K562 (cell line): Measurements from ENCODE around the gene BTBD1. TPM values are rescaled to one million over a fixed set of nuclear protein-coding genes. Genes with fewer than 3 reads are reported as not detected.

Source experiments
- ATAC-seq: fragments of 200-7000 bp; cut with Tn5 transposase; 3 replicates; pipeline ENCODE4 v1.9.1; 2020; ENCODE audit warnings: moderate library complexity
- BruUV-seq: library from RNA; stranded (reverse); fragments of 400-500 nt; replicated peaks from 2 replicates; lab custom pipeline; 2021; lab: Mats Ljungman, UMichigan
- CTCF ChIA-PET: fragments of 300-600 bp; formaldehyde crosslinking; extraction: SDS; loops from one replicate; lab custom pipeline; 2021; ENCODE audit warnings: low intra/inter-chr PET ratio; lab: Yijun Ruan, JAX
- POLR2A ChIA-PET: fragments of 300-600, 350-650 bp; sonication (Branson Sonifier 250); formaldehyde crosslinking; extraction: SDS; loops from one replicate; lab custom pipeline; 2021; ENCODE audit warnings: antibody characterized with exemption, inconsistent platforms; lab: Yijun Ruan, JAX
- DNase-seq, 4 experiments: peaks; one replicate each; pipeline versions ENCODE4 v3.0.0 to v3.0.0-alpha.2; 2011 to 2018; ENCODE audit warnings: low spot score in 3 of 4, mixed read lengths in 3 of 4; ENCODE audit errors: extremely low read depth in 1 of 4
- FAIRE-seq: peaks from 2 replicates; lab custom pipeline; 2011; peaks lifted over from hg19 to GRCh38; lab: Jason Lieb, UNC
- H2AFZ ChIP-seq: 2 replicates; pipeline ENCODE4 v1.6.0; 2011; ENCODE audit warnings: low read depth, low read length, control low read depth, inconsistent platforms
- H3K27ac ChIP-seq: fragments of 200-600 bp; 3 replicates; pipeline ENCODE4 v1.8.0; 2011; ENCODE audit warnings: low read depth, mild to moderate bottlenecking, control low read depth, inconsistent platforms, low read length, moderate library complexity, mixed read lengths; ENCODE audit errors: extremely low read depth
- H3K27me3 ChIP-seq, 2 experiments: fragments of 300-600 bp in 1 of 2; 2 replicates in 1 of 2; 3 replicates in 1 of 2; pipeline versions ENCODE4 v1.6.0 to v1.8.0; 2011; ENCODE audit warnings: inconsistent platforms in 2 of 2, low read length in 2 of 2, mild to moderate bottlenecking in 1 of 2, mixed read lengths in 1 of 2, moderate library complexity in 1 of 2; ENCODE audit not compliant: control insufficient read depth in 2 of 2, insufficient read depth in 2 of 2
- H3K36me3 ChIP-seq: fragments of 300-600 bp; 3 replicates; pipeline ENCODE4 v1.8.0; 2011; ENCODE audit warnings: mild to moderate bottlenecking, low read length, inconsistent platforms; ENCODE audit not compliant: control insufficient read depth, insufficient read depth
- H3K4me1 ChIP-seq, 2 experiments: fragments of 200-600 bp in 1 of 2; replicated peaks in 1 of 2; 2 replicates in 1 of 2; 3 replicates in 1 of 2; pipeline versions ENCODE4 v1.5.1 to v1.8.0; 2011; ENCODE audit warnings: inconsistent platforms in 2 of 2, low read length in 2 of 2, mild to moderate bottlenecking in 1 of 2, mixed read lengths in 1 of 2, moderate library complexity in 1 of 2; ENCODE audit not compliant: control insufficient read depth in 2 of 2, insufficient read depth in 2 of 2
- H3K4me2 ChIP-seq: 2 replicates; pipeline ENCODE4 v1.6.1; 2011; ENCODE audit warnings: low read length, control low read depth, inconsistent platforms, mixed read lengths; ENCODE audit not compliant: insufficient read depth
- H3K4me3 ChIP-seq: fragments of 200-600 bp; sonication (generic), shearing (Covaris generic); 2 replicates; pipeline ENCODE4 v1.5.1; 2016; ENCODE audit warnings: control low read depth, inconsistent platforms
- H3K79me2 ChIP-seq: fragments of 200-600 bp; 3 replicates; pipeline ENCODE4 v1.8.0; 2011; ENCODE audit warnings: low read length, inconsistent platforms; ENCODE audit not compliant: control insufficient read depth, insufficient read depth
- H3K9ac ChIP-seq, 2 experiments: 2 replicates each; pipeline versions ENCODE4 v1.6.0 to v1.6.1; 2011; ENCODE audit warnings: low read depth in 2 of 2, low read length in 2 of 2, control low read depth in 1 of 2, inconsistent platforms in 1 of 2, mild to moderate bottlenecking in 1 of 2, mixed read lengths in 1 of 2; ENCODE audit not compliant: insufficient read depth in 1 of 2
- H3K9me1 ChIP-seq: one replicate; pipeline ENCODE4 v1.6.0; 2011; ENCODE audit warnings: inconsistent platforms, mild to moderate bottlenecking, low read length, moderate library complexity; ENCODE audit not compliant: control insufficient read depth, insufficient read depth
- H3K9me3 ChIP-seq: replicated peaks from 2 replicates; pipeline ENCODE4 v1.5.1; 2011; ENCODE audit warnings: low read depth, low read length, inconsistent platforms; ENCODE audit not compliant: control insufficient read depth, insufficient read depth
- H4K20me1 ChIP-seq: replicated peaks from 2 replicates; pipeline ENCODE4 v1.6.1; 2011; ENCODE audit warnings: low read length, inconsistent platforms, mixed read lengths; ENCODE audit not compliant: control insufficient read depth, insufficient read depth
- BDP1 ChIP-seq: IDR thresholded peaks from 3 replicates; pipeline ENCODE4 v1.6.1; 2011; ENCODE audit not compliant: insufficient read length, insufficient read depth
- CBFA2T3 ChIP-seq: fragments of 450-650 bp; IDR thresholded peaks from 2 replicates; pipeline ENCODE4 v1.6.1; 2017
- ETV5 ChIP-seq: sonication (generic); formaldehyde crosslinking; IDR thresholded peaks from 2 replicates; pipeline ENCODE4 v1.4.0; 2020; ENCODE audit warnings: low read depth, mild to moderate bottlenecking, missing genetic modification reagents
- GTF2A2 ChIP-seq: IDR thresholded peaks from 2 replicates; pipeline ENCODE4 v1.6.1; 2016; ENCODE audit warnings: mild to moderate bottlenecking, missing genetic modification characterization, missing compliant biosample characterization
- HDAC8 ChIP-seq: fragments of 450-650 bp; IDR thresholded peaks from 2 replicates; pipeline ENCODE4 v1.6.1; 2016; ENCODE audit warnings: mild to moderate bottlenecking, missing genetic modification characterization, moderate library complexity, missing compliant biosample characterization
- HNRNPH1 ChIP-seq: fragments of 200-400 bp; formaldehyde crosslinking; optimal IDR thresholded peaks from 2 replicates; pipeline ENCODE3; 2017; ENCODE audit warnings: low read depth, mild to moderate bottlenecking, low read length, moderate library complexity
- MAFG ChIP-seq: fragments of 450-650 bp; conservative IDR thresholded peaks from 2 replicates; pipeline ENCODE4 v1.6.1; 2016; ENCODE audit warnings: missing genetic modification characterization, missing compliant biosample characterization
- MEF2A ChIP-seq: IDR thresholded peaks from 2 replicates; pipeline ENCODE4 v1.6.1; 2011; ENCODE audit warnings: low read depth, mild to moderate bottlenecking, low read length, moderate library complexity; ENCODE audit not compliant: control insufficient read depth
- PRPF4 ChIP-seq: fragments of 200-400 bp; formaldehyde crosslinking; IDR thresholded peaks from one replicate; pipeline ENCODE4 v1.6.1; 2017; ENCODE audit warnings: low read length, low read depth, mild to moderate bottlenecking; ENCODE audit not compliant: insufficient read depth, poor library complexity, severe bottlenecking
- SREBF1 ChIP-seq: fragments of 150-350 bp; IDR thresholded peaks from 2 replicates; pipeline ENCODE4 v1.6.1; 2014; ENCODE audit warnings: antibody characterized with exemption, low read depth, low read length, borderline replicate concordance
- SUPT5H ChIP-seq: fragments of 450-650 bp; IDR thresholded peaks from 2 replicates; pipeline ENCODE4 v1.6.1; 2016
- TBP ChIP-seq: optimal IDR thresholded peaks from 2 replicates; pipeline ENCODE3; 2011; ENCODE audit warnings: low read depth, low read length, improper control_type of control experiment
- TGIF2 ChIP-seq: sonication (generic); formaldehyde crosslinking; IDR thresholded peaks from 2 replicates; pipeline ENCODE4 v1.8.1; 2022; ENCODE audit warnings: mild to moderate bottlenecking, missing genetic modification reagents, moderate library complexity
- ZNF23 ChIP-seq: fragments of 250-450 bp; sonication (Bioruptor Pico); IDR thresholded peaks from 2 replicates; pipeline ENCODE4 v1.4.0; 2020; ENCODE audit warnings: mild to moderate bottlenecking
- ZNF695 ChIP-seq: fragments of 450-650 bp; formaldehyde crosslinking; IDR thresholded peaks from 2 replicates; pipeline ENCODE4 v1.4.0; 2020; ENCODE audit warnings: mild to moderate bottlenecking, moderate library complexity
- WGBS: fragments of 100-300 bp; shearing (Covaris generic); methylation state at CpG from one replicate; pipeline ENCODE4 v1.1.6; 2016; ENCODE audit warnings: low coverage, mixed read lengths; ENCODE audit not compliant: insufficient coverage; ENCODE audit errors: missing lambda C conversion rate; 5-methylcytosine and 5-hydroxymethylcytosine counted together
- in situ Hi-C: fragments of 300-500 bp; cut with MboI; formaldehyde crosslinking; loops from 4 replicates; pipeline ENCODE4 v1.15.0; 2018; ENCODE audit warnings: inconsistent platforms, mixed read lengths
- intact Hi-C: fragments of 100-400 bp; cut with micrococcal nuclease; formaldehyde crosslinking; loops from 2 replicates; pipeline ENCODE4 v1.14.2; 2022
- polyA plus RNA-seq, 8 experiments: library from polyadenylated mRNA; depleted of rRNA in 4 of 8; stranded (reverse) in 5 of 8; unstranded in 3 of 8; fragments of >200 nt; fragmentation: Nextera tagmentation in 2 of 8; fragmentation: Illumina TruSeq in 1 of 8; extraction: Ambion mirVana in 2 of 8; extraction: Trizol in 1 of 8; gene quantifications; 2 replicates each; pipeline versions ENCODE4 v1.2.1 to v1.2.3, GENCODE V29; 2011 to 2014; ENCODE audit warnings: inconsistent platforms in 1 of 8, missing spikeins in 1 of 8
- total RNA-seq, 7 experiments: library from RNA; depleted of rRNA in 6 of 7; stranded (reverse); fragments of >200 nt in 6 of 7; fragmentation: Illumina TruSeq in 2 of 7; extraction: Trizol in 2 of 7; gene quantifications; 2 replicates each; pipeline versions ENCODE4 v1.2.1 to v1.2.3, GENCODE V29; 2011 to 2021; ENCODE audit warnings: low replicate concordance in 1 of 7
- TF ChIP-seq, protein P1 (sequence below): fragments of 450-650 bp; formaldehyde crosslinking; IDR thresholded peaks from 2 replicates; pipeline ENCODE4 v1.4.0; 2020; ENCODE audit warnings: mild to moderate bottlenecking, moderate library complexity
- TF ChIP-seq, protein P2 (sequence below): fragments of 250-450 bp; sonication (Bioruptor Pico); IDR thresholded peaks from 2 replicates; pipeline ENCODE4 v1.5.0; 2021; ENCODE audit warnings: mild to moderate bottlenecking, moderate library complexity

Gene BTBD1
- total and polyA plus RNA-seq, 9 of the 15 experiments (the other 6 are each of a cell fraction or from before 2014, with no cell fraction given) = 19.4 to 106 (median 90.4) TPM

DNA sequence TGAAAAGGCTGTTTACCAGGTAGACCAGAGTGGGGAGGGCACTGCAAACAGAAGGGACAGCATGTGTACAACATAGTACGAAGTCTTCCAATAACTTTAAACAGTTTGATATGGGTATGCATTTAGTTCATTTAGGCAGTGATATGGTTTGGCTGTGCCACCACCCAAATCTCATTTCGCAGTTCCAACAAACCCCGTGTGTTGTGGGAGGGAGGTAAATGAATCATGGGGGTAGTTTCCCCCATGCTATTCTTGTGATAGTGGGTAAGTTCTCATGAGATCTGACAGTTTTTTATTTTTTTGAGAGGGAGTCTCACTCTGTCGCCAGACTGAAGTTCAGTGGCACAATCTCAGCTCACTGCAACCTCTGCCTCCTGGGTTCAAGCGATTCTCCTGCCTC lies 88.6 kb downstream of the BTBD1 start:
- POLR2A ChIA-PET = no interaction called here
- 18% methylated on average over 5 of the region's 5 CpGs for WGBS

More for the DNA sequence above, 88.6 kb downstream of the BTBD1 start:
- H3K4me3 ChIP-seq = no peak overlapping the region
- DNase-seq = no peak
- TF ChIP-seq ZNF695 (CRISPR knock-in tag) = no peak
- no peak for TF ChIP-seq GTF2A2
- no peak for TF ChIP-seq MEF2A
- no peak for TF ChIP-seq TGIF2
- no peak for TF ChIP-seq PRPF4
- no peak for TF ChIP-seq CBFA2T3
- no peak for TF ChIP-seq MAFG
- no peak for TF ChIP-seq SUPT5H
- TF ChIP-seq HNRNPH1 = no peak
- TF ChIP-seq, protein P1, sequence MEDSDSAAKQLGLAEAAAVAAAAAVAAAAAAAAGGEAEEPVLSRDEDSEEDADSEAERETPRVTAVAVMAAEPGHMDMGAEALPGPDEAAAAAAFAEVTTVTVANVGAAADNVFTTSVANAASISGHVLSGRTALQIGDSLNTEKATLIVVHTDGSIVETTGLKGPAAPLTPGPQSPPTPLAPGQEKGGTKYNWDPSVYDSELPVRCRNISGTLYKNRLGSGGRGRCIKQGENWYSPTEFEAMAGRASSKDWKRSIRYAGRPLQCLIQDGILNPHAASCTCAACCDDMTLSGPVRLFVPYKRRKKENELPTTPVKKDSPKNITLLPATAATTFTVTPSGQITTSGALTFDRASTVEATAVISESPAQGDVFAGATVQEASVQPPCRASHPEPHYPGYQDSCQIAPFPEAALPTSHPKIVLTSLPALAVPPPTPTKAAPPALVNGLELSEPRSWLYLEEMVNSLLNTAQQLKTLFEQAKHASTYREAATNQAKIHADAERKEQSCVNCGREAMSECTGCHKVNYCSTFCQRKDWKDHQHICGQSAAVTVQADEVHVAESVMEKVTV (CRISPR knock-in tag) = no peak
- TF ChIP-seq SREBF1 = no peak
- no peak for TF ChIP-seq HDAC8 (tag)
- TF ChIP-seq ETV5 (CRISPR knock-in tag) = no peak
- TF ChIP-seq, protein P2, sequence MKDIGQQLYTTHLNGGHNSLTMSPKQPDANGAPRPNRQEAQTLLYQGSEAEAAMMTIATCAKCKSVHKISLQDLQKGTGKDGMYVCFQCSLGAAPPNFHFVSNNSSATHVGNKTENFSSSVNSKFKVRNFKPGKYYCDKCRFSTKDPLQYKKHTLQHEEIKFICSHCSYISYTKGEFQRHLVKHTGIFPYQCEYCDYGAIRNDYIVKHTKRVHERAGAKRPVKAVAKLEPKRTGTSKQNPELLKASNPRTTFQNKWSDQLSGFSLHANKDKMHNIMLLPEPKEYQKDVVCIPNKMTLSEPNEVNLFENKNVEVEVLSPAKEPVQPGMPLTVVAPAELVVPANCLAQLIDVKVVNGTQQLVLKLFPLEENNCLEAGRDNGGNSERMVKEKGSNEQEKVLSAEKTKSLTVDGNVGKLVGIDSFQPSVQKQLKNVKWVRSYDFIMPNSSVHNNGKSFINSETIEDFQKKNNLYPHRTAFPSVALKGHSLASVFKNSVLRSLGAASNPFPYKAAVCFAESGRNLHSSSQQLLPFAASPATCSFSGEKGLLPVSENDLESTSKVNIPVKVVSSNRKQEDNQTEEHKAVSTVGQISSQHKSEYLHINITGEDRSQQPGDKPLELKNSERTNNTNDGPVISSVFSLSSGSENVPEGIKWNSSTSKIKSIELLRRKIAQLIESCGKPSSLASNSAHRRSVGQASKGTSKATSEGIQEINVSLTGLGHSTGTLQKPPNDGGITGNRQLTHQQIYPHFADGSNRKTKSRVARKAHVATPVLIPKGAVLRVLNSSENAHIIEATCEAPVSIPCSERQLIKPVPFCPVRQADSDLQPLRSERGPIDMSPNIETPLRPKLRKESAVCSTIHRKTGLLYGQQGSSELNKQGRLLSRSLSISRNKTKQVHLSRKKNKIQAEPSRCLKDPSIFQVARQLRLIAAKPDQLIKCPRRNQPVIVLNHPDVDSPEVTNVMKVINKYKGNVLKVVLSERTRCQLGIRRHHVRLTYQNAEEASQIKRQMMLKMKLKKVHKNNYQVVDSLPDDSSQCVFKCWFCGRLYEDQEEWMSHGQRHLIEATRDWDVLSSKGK (CRISPR knock-in tag) = no peak
- no peak for TF ChIP-seq ZNF23
- TF ChIP-seq TBP = no peak
- no peak for TF ChIP-seq BDP1
- TF ChIP-seq, all 486 proteins: peak for 0
- Histone ChIP-seq H3K27ac (no peak overlapping the region), H3K4me1 (no peaks in the 10 kb centered on the region), H3K27me3 (peaks cover 2 to 5% of the 10 kb centered on the region in 2 experiments; a peak in 3 of 5 replicates), H4K20me1 (no peaks in the 10 kb centered on the region), H3K4me2 (no peak overlapping the region), H2AFZ (no peak overlapping the region), H3K9me3 (no peaks in the 10 kb centered on the region), H3K36me3 (no peaks in the 10 kb centered on the region; the same call in 2 of the 3 replicates), H3K9me1 (no peaks in the 10 kb centered on the region), H3K79me2 (no peaks in the 10 kb centered on the region), H3K9ac (no peak overlapping the region)
- ATAC-seq (no peak), FAIRE-seq (no peak)
- in situ Hi-C loops (no loop called here), intact Hi-C loops (no loop called here)
- no TSS peak for BruUV-seq
- CTCF ChIA-PET = no interaction called here
